ENCODE results near the gene ZNF770.

The ZNF770 gene, protein sequence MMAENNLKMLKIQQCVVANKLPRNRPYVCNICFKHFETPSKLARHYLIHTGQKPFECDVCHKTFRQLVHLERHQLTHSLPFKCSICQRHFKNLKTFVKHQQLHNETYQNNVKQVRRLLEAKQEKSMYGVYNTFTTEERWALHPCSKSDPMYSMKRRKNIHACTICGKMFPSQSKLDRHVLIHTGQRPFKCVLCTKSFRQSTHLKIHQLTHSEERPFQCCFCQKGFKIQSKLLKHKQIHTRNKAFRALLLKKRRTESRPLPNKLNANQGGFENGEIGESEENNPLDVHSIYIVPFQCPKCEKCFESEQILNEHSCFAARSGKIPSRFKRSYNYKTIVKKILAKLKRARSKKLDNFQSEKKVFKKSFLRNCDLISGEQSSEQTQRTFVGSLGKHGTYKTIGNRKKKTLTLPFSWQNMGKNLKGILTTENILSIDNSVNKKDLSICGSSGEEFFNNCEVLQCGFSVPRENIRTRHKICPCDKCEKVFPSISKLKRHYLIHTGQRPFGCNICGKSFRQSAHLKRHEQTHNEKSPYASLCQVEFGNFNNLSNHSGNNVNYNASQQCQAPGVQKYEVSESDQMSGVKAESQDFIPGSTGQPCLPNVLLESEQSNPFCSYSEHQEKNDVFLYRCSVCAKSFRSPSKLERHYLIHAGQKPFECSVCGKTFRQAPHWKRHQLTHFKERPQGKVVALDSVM

DNA sequence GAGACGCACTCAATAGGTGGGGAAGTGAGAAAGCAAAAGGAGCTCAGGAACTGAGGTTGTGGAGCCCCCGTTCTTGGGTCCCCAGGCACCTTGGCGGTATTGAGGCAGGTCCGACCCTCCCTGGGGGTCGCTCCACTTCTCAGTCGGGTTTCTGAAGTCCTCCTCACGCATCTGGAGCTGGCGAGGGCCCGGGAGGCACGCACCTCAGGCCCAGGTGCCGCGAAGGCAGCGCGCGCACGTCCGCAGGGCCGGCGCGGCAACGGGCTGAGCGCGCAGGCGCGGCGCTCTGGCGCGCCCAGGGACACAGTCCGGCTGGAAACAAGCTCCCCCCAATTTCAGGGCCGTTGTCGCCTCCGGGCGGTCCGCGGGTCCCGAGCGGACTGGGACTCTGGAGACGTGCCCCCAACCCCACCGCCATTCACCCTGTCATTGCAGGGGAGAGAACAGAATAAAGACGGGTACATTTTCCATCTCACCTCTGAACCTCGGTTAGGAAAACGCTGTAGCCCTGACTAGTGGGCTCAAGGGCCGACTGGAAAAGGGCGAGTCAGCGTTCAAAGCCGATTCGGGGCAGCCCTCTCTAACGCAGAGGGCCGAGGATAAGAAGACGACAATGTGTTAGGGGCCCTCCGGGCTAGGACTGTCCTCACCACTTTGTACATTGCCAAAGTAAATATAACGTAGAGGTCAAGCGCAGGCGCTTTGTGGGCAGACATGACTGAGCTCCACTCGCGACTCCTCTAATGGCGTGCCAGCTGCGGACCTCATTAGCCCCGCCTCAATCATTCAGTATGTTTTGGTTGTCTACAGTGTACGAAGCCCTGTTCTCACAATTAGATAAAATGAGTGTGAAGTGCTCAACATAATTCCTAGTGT is at the start of gene ZNF770:
Gene ZNF770, minus strand, starts transcription at position 261 of the 876 bp plus-strand sequence. CDS start 4,853 bp downstream, outside the sequence.
- TF ChIP-seq GATA3 (IDR thresholded peaks at IDR 0.05; ENCODE audit: low read depth, low read length): no peak
- TF ChIP-seq GATA2 (IDR thresholded peaks at IDR 0.05; ENCODE audit: low read depth, low read length): no peak

- TF ChIP-seq GATA2 (IDR thresholded peaks at IDR 0.05; ENCODE audit: low read depth, low read length) (no peak), GATA3 (IDR thresholded peaks at IDR 0.05; ENCODE audit: low read depth, low read length) (no peak)
Observed at GRCh38 chr15:35028235-35028984, 40.3 kb upstream of the ZNF770 start.

DNA sequence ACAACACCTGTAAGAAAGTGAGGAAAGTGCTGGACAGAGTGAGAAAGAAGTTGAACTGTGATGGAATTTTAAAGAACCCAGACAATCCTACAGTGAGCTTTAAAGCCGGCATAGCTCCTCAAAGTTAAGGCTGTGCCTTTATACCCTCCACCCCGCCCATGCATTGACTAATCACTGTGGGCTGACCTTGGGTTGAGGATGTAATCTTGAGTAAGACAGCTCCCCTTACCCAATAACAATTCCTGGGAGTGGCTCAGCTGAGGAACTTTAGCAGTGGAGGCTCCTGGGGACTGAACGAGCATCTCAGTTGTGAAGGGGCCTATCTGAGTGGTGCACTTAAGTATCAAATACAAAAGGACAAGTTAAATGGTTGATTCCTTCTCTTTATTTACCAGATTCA is 35.7 kb upstream of the ZNF770 start:
- no peak for TF ChIP-seq GATA3 (IDR thresholded peaks at IDR 0.05; ENCODE audit: low read depth, low read length)

- TF ChIP-seq GATA3 (IDR thresholded peaks at IDR 0.05; ENCODE audit: low read depth, low read length) (no peak), GATA2 (IDR thresholded peaks at IDR 0.05; ENCODE audit: low read depth, low read length) (no peak)
Observed at GRCh38 chr15:35020974-35021373, 32.9 kb upstream of the ZNF770 start.

DNA sequence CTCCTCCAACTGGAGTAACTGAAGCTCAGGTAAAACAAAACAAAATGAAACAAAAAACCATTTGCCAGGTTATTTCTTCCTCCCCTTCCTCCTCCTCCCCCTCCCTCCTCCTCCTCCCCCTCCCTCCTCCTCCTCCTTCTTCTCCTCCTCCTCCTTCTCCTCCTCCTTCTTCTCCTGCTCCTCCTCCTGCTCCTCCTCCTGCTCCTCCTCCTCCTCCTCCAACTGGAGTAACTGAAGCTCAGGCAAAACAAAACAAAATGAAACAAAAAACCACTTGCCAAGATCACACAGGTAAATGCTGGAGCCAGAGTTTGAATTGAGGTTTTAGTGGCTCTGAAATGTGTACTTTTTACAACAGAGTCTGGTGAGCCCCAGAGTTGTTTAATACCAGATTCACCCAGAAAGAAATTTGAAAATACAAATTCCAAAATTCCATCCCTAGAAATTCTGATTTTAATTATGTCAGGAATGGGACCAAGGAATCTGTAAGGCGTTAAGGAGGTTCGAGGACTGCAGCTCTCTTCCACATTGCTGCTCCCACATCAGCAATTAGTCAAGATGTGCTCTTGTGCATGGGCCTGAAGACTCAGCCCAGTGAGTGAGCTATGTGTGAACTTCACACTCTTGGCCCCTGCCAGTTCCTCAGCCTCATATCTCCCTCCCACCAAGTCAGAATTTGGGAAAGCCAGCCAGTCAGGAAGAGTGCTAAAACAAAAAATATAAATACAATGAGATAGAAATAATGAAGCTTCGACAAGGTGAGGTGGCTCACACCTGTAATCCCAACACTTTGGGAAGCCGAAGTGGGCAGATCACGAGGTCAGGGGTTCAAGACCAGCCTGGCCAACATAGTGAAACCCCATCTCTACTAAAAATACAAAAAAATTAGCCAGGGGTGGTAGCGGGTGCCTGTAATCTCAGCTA is 31.6 kb upstream of the ZNF770 start:
- TF ChIP-seq GATA2 (IDR thresholded peaks at IDR 0.05; ENCODE audit: low read depth, low read length) (no peak), GATA3 (IDR thresholded peaks at IDR 0.05; ENCODE audit: low read depth, low read length) (no peak)

DNA sequence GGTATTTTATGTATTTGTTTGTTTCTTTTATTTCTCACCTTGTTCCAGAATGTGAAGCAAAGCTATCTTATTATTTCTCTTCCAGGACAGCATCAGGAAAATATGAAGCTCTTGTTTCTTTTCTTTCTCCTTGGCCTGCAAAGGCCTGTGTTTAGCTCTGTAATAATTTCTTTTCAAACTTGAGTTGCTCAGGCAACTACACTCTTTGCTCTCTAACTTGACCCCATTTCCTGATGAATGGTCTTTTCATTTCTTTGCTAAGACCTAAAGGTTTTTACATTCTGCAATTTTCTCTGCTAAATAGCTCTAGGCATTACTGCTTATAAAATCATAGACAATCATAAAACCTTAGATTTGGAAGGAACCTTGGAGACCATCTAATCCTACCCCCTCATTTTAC is 26.2 kb upstream of the ZNF770 start:
- no peak for TF ChIP-seq GATA2 (IDR thresholded peaks at IDR 0.05; ENCODE audit: low read depth, low read length)
- no peak for TF ChIP-seq GATA3 (IDR thresholded peaks at IDR 0.05; ENCODE audit: low read depth, low read length)

DNA sequence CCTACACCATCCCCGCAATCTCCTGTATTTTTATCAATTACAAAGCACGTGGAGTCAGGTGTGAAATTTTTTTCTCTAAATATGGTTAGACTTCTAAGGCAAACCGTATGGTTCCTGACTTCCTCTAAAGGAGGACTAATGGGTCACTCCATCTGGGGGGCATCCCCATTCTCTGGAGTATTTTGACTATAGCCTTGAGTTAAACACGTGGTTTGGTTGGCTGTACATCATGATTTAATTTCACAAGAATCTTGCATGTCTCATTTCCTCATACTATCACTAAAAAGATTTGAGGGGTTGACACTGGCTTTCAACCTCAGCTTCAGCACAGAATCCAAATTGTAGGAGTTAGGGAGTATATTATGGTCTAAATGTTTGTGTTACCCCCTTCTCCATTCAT is 25.3 kb upstream of the ZNF770 start:
- TF ChIP-seq GATA3 (IDR thresholded peaks at IDR 0.05; ENCODE audit: low read depth, low read length) (no peak), GATA2 (IDR thresholded peaks at IDR 0.05; ENCODE audit: low read depth, low read length) (no peak)

- TF ChIP-seq GATA2 (IDR thresholded peaks at IDR 0.05; ENCODE audit: low read depth, low read length) (no peak), GATA3 (IDR thresholded peaks at IDR 0.05; ENCODE audit: low read depth, low read length) (no peak)
Observed at GRCh38 chr15:35007397-35007796, 19.3 kb upstream of the ZNF770 start.

GRCh38 chr15:35005933-35006332 is 17.8 kb upstream of the ZNF770 start:
- no peak for TF ChIP-seq GATA3 (IDR thresholded peaks at IDR 0.05; ENCODE audit: low read depth, low read length)
- no peak for TF ChIP-seq GATA2 (IDR thresholded peaks at IDR 0.05; ENCODE audit: low read depth, low read length)

DNA sequence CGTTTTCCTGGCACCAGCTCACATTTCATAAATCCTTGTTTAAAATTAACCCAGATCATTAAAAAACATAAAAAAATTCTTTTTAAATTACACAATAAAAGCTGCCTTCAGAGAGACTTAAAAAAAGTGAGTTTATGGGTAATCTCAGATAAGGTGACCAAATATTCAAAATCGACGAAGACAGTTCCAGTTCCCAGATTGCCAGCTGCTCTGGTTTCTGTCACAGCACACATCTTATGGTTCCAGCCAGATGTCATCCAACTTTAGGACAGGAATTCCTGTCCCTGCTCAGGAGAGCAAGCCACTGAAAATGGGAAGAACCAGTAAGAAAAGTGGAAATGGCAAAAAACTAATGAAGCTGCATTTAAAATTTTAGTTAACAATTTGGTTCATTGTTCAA is 15.8 kb upstream of the ZNF770 start:
- TF ChIP-seq GATA2 (IDR thresholded peaks at IDR 0.05; ENCODE audit: low read depth, low read length): no peak
- TF ChIP-seq GATA3 (IDR thresholded peaks at IDR 0.05; ENCODE audit: low read depth, low read length): no peak

- TF ChIP-seq GATA3 (IDR thresholded peaks at IDR 0.05; ENCODE audit: low read depth, low read length) (no peak), GATA2 (IDR thresholded peaks at IDR 0.05; ENCODE audit: low read depth, low read length) (no peak)
Observed at GRCh38 chr15:35000511-35000910, 12.4 kb upstream of the ZNF770 start.

- TF ChIP-seq GATA3 (IDR thresholded peaks at IDR 0.05; ENCODE audit: low read depth, low read length) (no peak), GATA2 (IDR thresholded peaks at IDR 0.05; ENCODE audit: low read depth, low read length) (no peak)
Observed at GRCh38 chr15:34999906-35000305, 11.8 kb upstream of the ZNF770 start.

GRCh38 chr15:34994925-34995324 is 6.8 kb upstream of the ZNF770 start:
- TF ChIP-seq GATA2 (IDR thresholded peaks at IDR 0.05; ENCODE audit: low read depth, low read length) (no peak), GATA3 (IDR thresholded peaks at IDR 0.05; ENCODE audit: low read depth, low read length) (no peak)
